Neural crest cell (in vitro differentiated cells): ENCODE data around the gene NR3C2. TPM values are rescaled to one million over a fixed set of nuclear protein-coding genes. Genes with fewer than 3 reads are reported as not detected.

Experiments
- DNase-seq: peaks from one replicate; pipeline ENCODE4 v3.0.0; 2021; ENCODE audit warnings: low read depth, mixed read lengths, low spot score
- H3K27ac Mint-ChIP-seq: one replicate; pipeline ENCODE4 v1.8.0; 2021; ENCODE audit warnings: mild to moderate bottlenecking, mixed read lengths; ENCODE audit not compliant: unreplicated experiment
- H3K27me3 Mint-ChIP-seq: 2 replicates; pipeline ENCODE4 v1.8.0; 2021; ENCODE audit warnings: low read depth, mild to moderate bottlenecking, mixed read lengths
- H3K36me3 Mint-ChIP-seq: 2 replicates; pipeline ENCODE4 v1.8.0; 2021; ENCODE audit warnings: low read depth, mild to moderate bottlenecking, mixed read lengths
- H3K4me1 Mint-ChIP-seq: 2 replicates; pipeline ENCODE4 v1.8.0; 2021; ENCODE audit warnings: mixed read lengths
- H3K4me3 Mint-ChIP-seq: one replicate; pipeline ENCODE4 v1.8.0; 2021; ENCODE audit warnings: mild to moderate bottlenecking, mixed read lengths
- H3K9me3 Mint-ChIP-seq: 2 replicates; pipeline ENCODE4 v1.8.0; 2021; ENCODE audit warnings: mixed read lengths
- CTCF ChIP-seq: fragments of 200-600 bp; sonication (generic); conservative IDR thresholded peaks from 2 replicates; pipeline ENCODE4 v1.5.0; 2021; ENCODE audit warnings: antibody characterized with exemption, mild to moderate bottlenecking
- total RNA-seq: library from RNA; stranded (reverse); gene quantifications from 2 replicates; pipeline ENCODE4 v1.2.1, GENCODE V29; 2021

NR3C2 gene
- total RNA-seq, 1 donor from 2014 or later, result 0.21 TPM

GRCh38 chr4:148162519-148162918 lies 279.7 kb downstream of the NR3C2 start:
- no peak for DNase-seq
- Mint-ChIP-seq H3K36me3 (no peaks in the 10 kb centered on the region), H3K4me1 (peaks cover 4% of the 10 kb centered on the region), H3K9me3 (no peaks in the 10 kb centered on the region), H3K27me3 (no peaks in the 10 kb centered on the region), H3K4me3 (no peak overlapping the region), H3K27ac (no peak overlapping the region)
- no peak for TF ChIP-seq CTCF

- Mint-ChIP-seq H3K9me3 (no peaks in the 10 kb centered on the region), H3K4me1 (peaks cover 4% of the 10 kb centered on the region), H3K27me3 (no peaks in the 10 kb centered on the region), H3K27ac (no peak overlapping the region), H3K4me3 (no peak overlapping the region), H3K36me3 (no peaks in the 10 kb centered on the region)
- no peak for TF ChIP-seq CTCF
- no peak for DNase-seq
Measured at GRCh38 chr4:148161601-148162000, 280.6 kb downstream of the NR3C2 start.

GRCh38 chr4:148159793-148160192 lies 282.4 kb downstream of the NR3C2 start:
- Mint-ChIP-seq H3K27ac (no peak overlapping the region), H3K36me3 (no peaks in the 10 kb centered on the region), H3K4me3 (no peak overlapping the region), H3K9me3 (no peaks in the 10 kb centered on the region), H3K4me1 (peaks cover 4% of the 10 kb centered on the region), H3K27me3 (no peaks in the 10 kb centered on the region)
- no peak for DNase-seq
- no peak for TF ChIP-seq CTCF

DNA sequence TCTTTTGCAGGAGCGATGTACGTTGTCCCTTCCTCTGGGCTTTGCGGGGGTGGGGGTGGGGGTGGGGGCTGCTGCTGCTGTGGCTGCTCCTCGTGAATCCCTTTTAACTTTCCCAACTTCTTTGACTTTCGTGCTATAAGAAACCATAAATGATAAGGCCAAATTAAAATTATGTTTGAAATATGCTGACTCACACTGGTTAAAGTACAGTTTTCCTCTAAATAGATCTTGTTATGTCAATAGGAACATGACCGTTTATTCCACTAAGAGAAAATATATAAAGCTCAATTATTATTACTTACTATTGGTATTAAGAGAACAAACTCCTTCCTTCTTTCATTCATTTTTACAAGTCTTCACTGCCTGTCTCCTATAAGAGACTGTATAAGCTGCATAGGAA lies 287.4 kb downstream of the NR3C2 start:
- TF ChIP-seq CTCF, result no peak
- H3K36me3 Mint-ChIP-seq, result no peaks in the 10 kb centered on the region
- H3K4me3 Mint-ChIP-seq, result no peak overlapping the region
- H3K27ac Mint-ChIP-seq, result no peak overlapping the region
- no peak for DNase-seq
- H3K4me1 Mint-ChIP-seq, result no peaks in the 10 kb centered on the region
- no peaks in the 10 kb centered on the region for H3K9me3 Mint-ChIP-seq
- no peaks in the 10 kb centered on the region for H3K27me3 Mint-ChIP-seq

GRCh38 chr4:148152868-148153625 lies 289.2 kb downstream of the NR3C2 start:
- H3K36me3 Mint-ChIP-seq, result no peaks in the 10 kb centered on the region
- no peaks in the 10 kb centered on the region for H3K4me1 Mint-ChIP-seq
- H3K27ac Mint-ChIP-seq, result no peak overlapping the region
- no peaks in the 10 kb centered on the region for H3K27me3 Mint-ChIP-seq
- no peak for TF ChIP-seq CTCF
- no peak for DNase-seq
- no peak overlapping the region for H3K4me3 Mint-ChIP-seq
- H3K9me3 Mint-ChIP-seq, result peaks cover 2% of the 10 kb centered on the region
